ENCODE data around the gene DMRTC1B.
"Not testable (repeated sequence)": the region's sequence is repeated elsewhere in the genome, so short reads cannot be mapped to it uniquely, and the experiment has no call there.

Gene DMRTC1B, protein sequence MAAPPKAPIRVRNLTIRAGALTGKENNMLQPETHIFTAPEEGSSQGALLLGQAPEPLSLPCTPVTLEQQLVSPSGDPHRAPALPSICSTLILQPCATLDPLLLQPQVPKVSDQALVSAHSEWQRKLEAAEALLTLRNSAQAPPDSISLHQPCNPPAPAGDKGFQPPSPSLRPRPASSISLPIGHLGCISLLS

DNA sequence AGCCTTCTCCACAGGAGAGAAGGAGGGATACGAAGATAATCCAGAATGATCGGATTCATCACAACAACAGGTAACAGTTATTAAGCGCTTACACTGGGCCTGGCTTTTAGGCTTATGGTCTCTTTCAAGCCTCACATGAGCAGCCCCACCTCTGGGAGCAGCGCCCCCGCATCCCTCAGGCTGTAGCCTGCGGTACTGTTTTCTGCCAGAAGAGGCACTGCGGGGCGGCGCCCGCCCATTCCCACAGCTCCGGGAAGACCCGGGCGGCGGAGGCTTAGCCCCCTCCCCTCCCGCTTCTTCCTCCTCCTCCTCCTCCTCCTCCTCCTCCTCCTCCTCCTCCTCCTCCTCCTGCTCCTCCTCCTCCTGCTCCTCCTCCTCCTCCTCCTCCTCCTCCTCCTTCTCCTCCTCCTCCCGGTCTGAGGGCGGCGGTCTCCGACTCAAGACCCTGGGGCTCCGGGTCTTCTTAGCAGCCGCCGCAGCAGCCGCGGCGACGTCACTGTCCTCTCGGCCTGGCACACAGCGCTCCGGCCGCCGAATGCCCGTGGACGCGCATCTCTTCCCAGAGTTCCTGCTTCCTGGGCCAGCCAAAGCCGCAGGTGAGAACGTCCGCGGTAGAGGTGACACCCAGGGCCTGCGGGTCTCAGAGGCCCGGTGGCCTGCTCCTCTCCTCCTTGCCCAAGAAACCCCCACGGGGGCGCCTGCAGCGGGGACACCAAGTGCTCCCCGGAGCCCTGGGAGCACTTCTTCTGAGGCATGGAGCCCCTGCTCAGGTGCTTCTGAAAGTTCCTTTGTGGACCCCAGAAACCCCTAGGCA is at the start of gene DMRTC1B:
Gene DMRTC1B, plus strand, starts transcription at position 238 of the 814 bp plus-strand sequence. CDS start 68,246 bp downstream, outside the sequence.
- DNase-seq: not testable (repeated sequence)

DNA sequence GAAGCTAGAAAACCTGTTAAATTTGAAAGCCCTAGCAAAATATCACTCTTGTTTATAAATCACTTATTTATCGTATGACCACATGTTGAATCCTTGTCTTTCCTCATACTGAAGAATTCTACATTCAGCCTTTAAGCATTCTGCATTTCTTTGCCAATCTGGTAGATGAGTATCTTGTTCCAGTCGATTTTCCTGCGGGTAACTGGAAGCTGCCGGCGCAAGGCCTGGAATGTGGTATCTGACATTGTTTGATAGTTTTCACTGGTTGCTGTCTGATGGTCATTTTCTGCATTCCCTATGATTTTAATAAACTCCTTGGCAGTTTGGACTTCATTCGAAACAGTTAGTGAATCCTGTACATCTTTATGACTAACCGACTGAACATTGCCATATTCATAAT is 48.8 kb upstream of the DMRTC1B start:
- DNase-seq: no peak

DNA sequence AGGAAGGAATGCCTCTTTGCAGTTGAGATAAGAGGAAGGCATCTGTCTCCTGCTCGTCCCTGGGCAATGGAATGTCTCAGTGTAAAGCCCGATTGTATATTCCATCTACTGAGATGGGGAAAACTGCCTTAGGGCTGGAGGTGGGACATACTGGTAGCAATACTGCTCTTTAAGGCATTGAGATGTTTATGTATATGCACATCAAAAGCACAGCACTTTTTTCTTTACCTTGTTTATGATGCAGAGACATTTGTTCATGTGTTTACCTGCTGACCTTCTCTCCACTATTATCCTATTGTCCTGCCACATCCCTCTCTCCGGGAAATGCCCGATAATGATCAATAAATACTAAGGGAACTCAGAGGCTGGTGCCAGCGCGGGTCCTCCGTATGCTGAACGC is 43.1 kb upstream of the DMRTC1B start:
- not testable (repeated sequence) for DNase-seq

DNA sequence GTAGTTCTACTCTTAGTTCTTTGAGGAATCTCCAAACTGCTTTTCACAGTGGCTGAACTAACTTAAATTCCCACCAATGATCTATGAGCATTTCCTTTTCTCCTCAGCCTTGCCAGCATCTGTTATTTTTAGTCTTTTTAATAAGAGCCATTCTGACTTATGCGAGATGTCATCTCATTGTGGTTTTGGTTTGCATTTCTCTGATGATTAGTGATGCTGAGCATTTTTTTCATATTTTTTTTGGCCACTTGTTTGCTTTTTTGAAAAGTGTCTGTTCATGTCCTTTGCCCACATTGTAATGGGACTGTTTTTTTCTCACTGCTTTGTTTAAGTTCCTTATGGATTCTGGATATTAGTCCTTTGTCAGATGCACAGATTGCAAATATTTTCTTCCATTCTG is 41.1 kb upstream of the DMRTC1B start:
- no peak for DNase-seq

DNA sequence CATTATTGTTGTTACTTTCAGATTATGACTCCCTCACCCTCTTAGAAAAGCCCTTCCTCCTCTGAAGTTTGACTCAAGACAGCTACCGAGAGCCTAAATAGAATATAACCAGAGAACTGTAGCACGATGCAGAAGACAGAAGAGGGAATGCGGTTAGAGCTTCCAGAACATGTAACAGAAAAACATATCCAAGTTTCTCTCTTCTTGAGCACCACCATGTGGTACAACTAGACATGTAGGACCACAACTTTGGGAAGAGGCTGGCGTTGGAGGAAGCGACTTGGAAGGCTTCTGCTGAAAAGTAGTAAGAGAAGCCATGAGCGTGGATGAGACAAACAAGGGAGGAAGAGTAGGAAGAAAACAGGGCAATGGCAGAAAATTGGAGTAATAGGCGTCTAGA is 31.1 kb upstream of the DMRTC1B start:
- DNase-seq: not testable (repeated sequence)

DNA sequence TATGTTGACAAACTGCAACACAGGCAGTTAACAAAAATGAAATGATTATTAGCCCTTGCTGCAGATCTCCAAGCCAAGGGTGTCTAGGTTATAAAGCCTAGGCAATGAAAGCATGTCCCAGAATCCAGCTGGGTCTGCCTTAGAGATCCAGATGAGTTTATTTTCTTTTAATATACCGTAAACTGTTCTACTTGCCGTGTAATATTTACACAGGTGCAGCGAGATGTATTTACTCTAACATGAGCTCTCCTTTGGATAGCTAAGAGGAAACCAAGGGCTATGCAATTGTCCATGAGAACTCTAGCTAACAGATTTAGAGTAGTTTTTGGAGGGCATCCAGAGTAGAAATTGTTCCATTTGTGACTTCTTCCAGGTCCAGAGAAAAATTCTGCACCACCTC is 28.1 kb upstream of the DMRTC1B start:
- DNase-seq: not testable (repeated sequence)

DNA sequence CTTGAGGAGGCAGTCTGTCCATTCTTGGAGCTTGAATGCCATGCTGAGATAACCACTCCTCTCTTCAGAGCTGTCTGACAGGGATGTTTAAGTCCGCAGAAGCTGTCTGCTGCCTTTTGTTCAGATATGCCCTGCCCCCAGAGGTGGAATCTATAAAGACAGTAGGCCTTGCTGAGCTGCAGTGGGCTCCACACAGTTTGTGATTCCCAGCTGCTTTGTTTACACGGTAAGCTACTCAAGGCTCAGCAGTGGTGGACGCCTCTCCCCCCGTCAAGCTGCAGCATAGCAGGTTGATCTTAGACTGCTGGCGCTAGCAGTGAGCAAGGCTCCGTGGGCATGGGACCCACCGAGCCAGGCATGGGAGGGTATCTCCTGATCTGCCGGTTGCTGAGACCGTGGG is 16.2 kb upstream of the DMRTC1B start:
- DNase-seq: not testable (repeated sequence)

DNA sequence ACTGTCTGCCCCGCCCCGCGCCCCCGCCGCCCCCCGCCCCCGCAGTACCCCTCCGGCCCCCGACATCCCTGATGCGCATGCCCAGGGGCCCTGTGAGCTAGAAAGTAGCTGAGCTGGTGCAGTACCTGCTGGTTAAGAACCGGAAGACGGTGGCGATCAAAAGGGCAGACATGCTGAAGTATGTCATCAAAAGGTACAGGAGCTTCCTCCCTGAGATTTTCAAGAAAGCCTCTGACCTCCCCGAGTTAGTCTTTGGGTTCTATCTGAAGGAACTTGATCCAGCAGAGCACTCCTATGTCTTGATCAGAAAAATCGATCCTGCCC is 739 bp downstream of the DMRTC1B start:
- not testable (repeated sequence) for DNase-seq

DNA sequence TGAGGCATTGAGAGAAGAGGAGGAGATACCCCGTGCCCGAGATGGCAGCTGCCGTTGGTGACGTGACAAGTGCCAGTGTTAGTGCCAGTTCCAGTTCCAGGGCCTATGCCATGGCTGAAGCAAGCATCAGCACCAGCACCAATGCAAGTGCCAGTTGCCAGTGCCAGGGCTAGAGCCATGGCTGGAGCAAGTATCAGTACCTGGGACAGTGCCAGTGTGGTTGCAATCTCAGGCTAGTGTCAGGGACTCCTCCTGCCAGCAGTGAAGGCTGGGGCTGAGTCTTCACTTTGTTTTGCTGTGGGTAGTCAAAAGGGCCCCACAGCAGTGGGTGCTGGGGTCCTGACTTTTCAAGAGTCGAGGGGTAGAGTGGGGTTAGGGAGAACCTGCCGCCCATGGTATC is 1.5 kb downstream of the DMRTC1B start:
- DNase-seq: not testable (repeated sequence)

DNA sequence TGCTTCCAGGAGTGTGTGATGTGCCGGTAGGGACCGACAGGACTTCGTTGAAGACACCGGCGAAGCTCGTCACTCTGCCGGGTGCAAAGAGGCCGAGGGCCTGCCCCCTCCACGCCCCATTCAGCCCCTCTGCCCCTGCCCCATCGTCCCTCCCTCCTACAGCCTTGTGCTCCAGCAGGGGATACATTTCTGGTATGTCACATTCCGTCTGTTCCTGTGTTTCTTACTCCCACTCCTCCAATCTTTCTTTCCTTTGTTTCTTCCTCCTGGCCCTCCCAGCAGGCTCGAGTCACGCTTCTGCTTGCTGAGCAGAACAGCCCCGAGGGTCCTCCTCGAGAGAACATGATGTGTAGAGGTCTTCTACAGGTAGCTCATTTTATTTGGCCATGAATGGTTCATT is 5.9 kb downstream of the DMRTC1B start, which contains the start of gene FAM236B:
Gene FAM236B, minus strand, starts transcription at position 101 of the 400 bp plus-strand sequence. Its CDS starts 100 bp downstream, at position 1.
- DNase-seq: not testable (repeated sequence)

DNA sequence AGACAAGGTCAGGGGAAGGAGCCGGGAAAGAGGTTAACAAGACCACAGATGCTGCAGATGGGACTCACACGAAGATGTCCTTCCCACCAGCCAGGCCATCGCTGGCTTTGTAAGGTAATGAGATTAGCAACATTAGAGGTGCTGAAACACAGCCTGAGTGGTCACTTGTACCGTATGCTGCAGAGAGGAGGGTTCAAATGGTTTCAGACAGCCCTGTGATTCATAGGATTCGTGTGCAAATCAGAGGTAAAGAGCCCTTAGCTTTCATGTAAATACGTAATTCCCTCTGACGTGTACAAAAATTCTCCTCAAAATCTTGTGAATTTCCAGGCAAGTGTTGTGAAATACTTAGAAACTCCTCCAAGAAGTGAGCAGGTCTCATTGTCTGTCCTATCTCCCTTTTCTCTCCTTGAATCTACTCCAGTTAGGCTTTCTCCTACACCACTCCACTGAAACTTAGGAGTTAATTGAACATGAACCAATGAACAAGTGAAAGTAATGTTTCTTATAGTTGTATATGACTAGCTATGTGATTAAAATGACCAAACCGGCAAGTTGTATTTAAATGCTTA is 6.8 kb downstream of the DMRTC1B start:
- DNase-seq: not testable (repeated sequence)

DNA sequence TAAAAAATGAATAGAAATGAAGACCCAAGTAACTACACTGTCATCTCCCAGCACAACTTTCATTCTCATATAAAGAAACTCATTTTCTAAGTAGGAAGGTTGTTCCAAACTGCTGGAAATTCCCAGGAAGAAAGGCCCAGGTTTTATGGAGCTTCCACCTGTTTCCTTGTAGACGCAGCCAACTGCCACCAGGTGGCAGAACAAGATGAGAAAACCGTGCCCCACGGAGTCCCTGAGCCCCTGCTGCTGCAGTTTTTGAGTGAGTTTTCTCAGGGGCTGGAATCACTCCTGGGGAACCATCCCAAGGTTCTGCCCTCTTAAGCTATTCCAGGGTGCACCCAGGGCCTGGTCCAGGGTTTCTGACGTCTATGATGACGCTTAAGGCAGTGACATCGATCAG is 7.3 kb downstream of the DMRTC1B start:
- not testable (repeated sequence) for DNase-seq

DNA sequence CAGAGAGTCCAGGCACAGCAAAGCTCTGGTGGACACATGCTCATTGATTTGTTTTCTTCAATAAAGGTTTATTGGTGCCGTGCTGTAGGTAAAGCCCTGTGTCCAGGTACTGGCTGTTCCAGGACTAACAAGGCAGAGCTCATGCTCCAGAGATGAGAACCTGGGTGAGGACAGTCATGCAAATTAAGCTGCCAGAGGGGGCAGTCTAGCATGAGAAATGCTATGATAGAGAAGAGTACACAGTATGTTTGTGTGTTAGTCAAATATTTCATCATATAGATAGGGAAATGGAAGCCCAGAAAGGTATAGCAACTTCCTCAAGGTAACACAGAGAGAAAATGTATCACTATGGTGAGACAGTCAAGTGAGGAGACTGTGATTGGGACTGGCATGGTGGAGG is 11.5 kb downstream of the DMRTC1B start:
- DNase-seq: not testable (repeated sequence)

DNA sequence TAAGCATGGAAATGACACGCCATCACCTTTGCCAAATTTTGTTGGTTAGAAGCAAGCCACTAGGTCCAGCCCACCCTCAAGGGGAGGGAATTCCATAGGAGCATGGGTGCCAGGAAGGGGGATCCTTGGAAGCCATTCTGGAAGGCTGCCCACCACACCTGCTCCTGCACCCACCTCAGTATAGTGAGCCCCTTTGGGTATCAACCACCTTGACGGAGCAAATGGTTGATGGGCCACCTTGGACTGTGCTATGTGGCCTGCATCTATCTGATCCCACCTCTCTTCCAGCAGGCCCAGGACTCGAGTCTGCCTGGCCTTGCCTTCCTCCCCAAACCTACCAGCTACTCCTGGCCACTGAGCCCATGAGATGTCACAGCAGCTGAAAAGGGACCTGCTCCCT is 13.7 kb downstream of the DMRTC1B start:
- DNase-seq: not testable (repeated sequence)

DNA sequence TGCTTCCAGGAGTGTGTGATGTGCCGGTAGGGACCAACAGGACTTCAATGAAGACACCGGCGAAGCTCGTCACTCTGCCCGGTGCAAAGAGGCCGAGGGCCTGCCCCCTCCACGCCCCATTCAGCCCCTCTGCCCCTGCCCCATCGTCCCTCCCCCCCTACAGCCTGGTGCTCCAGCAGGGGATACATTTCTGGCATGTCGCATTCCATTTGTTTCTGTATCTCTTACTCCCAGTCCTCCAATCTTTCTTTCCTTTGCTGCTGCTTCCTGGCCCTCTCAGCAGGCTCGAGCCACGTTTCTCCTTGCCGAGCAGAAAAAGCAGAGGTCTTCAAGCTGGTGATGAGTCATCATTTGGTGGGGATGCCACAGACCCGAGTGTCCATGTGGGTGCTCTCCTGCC is 31.4 kb downstream of the DMRTC1B start, which contains the start of gene FAM236D:
Gene FAM236D, minus strand, starts transcription at position 101 of the 400 bp plus-strand sequence. Its CDS starts 100 bp downstream, at position 1.
- DNase-seq: not testable (repeated sequence)

DNA sequence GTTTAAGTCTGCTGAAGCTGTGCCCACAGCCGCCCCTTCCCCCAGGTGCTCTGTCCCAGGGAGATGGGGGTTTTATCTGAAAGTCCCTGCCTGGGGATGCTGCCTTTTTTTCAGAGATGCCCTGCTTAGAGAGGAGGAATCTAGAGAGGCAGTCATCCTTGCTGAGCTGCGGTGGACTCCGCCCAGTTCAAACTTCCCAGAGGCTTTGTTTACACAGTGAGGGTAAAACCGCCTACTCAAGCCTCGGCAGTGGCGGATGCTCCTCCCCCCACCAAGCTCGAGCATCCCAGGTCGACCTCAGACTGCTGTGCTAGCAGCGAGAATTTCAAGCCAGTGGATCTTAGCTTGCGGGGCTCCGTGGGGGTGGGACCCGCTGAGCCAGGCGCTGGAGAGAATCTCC is 54.0 kb downstream of the DMRTC1B start:
- DNase-seq: not testable (repeated sequence)

DNA sequence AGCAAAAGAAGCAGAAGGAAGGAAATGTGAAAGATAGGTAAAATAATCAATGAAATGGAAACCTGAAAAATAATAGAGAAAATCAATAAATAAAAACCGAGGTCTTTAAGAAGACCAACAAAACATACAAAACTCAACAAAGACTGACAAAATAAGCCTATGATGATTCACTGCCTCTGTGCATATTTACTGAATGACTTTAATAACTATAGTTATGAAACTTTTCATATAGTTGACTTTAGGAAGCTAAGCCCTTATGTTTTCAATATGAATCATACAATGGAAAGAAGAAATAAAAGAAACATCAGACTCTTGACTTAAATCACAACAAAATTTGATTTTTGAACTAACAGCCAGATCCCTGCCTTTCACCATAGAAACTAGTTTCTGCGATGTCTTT is 60.8 kb downstream of the DMRTC1B start:
- not testable (repeated sequence) for DNase-seq

DNA sequence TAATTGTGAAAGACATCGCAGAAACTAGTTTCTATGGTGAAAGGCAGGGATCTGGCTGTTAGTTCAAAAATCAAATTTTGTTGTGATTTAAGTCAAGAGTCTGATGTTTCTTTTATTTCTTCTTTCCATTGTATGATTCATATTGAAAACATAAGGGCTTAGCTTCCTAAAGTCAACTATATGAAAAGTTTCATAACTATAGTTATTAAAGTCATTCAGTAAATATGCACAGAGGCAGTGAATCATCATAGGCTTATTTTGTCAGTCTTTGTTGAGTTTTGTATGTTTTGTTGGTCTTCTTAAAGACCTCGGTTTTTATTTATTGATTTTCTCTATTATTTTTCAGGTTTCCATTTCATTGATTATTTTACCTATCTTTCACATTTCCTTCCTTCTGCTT is 106.2 kb downstream of the DMRTC1B start:
- DNase-seq: not testable (repeated sequence)

DNA sequence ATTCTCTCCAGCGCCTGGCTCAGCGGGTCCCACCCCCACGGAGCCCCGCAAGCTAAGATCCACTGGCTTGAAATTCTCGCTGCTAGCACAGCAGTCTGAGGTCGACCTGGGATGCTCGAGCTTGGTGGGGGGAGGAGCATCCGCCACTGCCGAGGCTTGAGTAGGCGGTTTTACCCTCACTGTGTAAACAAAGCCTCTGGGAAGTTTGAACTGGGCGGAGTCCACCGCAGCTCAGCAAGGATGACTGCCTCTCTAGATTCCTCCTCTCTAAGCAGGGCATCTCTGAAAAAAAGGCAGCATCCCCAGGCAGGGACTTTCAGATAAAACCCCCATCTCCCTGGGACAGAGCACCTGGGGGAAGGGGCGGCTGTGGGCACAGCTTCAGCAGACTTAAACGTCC is 113.0 kb downstream of the DMRTC1B start:
- DNase-seq: not testable (repeated sequence)
